Measurements from ENCODE around the gene EMC8. TPM values are rescaled to one million over a fixed set of nuclear protein-coding genes. Genes with fewer than 3 reads are reported as not detected.

EMC8 gene
- total RNA-seq, 1 donor: 28.3 TPM

DNA sequence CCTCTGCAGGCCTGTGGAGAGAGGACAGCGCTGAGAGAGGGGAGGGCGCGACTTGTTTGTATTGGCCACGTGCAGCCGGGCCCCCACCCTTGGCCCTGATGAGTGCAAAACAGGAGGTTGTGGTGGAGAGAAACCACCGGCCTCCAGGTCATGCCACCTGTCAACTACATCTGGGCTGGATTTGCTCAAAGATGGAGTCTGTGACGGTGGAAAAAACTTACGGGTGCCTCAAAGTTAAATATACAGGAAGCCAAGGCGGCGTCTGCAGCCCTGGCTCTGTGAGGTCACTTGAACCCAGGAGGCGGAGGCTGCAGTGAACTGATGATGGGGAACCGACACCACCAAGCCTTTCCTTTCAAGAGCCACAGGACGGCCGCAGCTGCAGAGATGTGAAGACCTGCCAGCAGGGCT is 64.1 kb downstream of the EMC8 start:
- DNase-seq (ENCODE audit: low read depth in 2 of 3, low spot score in 2 of 3): peak; percentile 25 to 85 (median 70)

DNA sequence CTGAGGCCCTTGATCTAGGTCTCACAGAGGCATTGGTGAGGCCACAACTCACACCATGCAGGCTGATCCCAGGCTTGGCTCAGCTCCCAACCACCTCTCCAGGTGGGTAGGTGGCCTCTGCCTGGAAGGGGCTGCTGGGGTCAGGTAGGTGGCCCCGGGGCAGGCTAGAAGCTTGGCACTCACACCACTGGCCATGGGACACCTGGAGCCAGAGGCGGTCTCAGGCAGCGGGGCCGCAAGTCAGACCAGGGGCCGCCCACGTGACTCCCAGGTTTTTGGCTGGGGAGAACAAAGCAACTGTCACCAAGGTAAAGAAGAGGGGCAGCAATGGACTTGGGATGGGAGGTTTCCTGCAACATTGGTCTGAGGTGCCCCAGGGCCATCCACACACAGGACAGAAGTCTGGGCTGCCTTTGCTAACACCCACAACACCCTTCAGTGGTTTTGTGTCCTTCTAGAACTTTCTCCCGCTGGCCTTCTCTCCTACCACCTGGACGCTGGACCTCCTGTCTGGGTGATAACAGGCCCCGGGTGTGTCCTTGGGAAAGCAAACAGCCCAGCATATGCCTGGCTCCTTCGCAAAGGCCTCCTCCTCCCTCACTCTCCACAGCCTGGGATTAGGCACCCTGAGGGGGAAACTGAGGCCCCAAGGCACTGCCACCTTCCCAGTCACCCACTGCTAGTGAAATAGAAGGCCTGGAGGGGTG is 64.9 kb downstream of the EMC8 start:
- no peak for DNase-seq (ENCODE audit: low read depth in 2 of 3, low spot score in 2 of 3)

DNA sequence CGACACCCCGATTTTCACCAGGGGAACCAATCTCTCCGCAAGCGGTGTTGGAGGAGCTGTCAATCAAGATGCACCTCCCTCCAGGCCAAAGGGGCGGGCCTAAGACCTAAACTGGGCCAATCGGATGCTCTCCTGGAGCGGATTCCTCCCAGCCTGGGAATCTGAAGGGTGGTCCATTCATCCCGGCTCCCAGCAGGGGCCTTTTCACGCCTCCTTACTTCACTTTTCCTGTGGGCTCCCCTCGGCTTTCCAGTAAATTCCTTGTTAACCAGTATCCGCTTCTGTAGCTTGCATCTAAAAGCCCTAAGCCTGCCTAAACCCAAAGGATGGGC is 65.5 kb downstream of the EMC8 start:
- no peak for DNase-seq (ENCODE audit: low read depth in 2 of 3, low spot score in 2 of 3)

DNA sequence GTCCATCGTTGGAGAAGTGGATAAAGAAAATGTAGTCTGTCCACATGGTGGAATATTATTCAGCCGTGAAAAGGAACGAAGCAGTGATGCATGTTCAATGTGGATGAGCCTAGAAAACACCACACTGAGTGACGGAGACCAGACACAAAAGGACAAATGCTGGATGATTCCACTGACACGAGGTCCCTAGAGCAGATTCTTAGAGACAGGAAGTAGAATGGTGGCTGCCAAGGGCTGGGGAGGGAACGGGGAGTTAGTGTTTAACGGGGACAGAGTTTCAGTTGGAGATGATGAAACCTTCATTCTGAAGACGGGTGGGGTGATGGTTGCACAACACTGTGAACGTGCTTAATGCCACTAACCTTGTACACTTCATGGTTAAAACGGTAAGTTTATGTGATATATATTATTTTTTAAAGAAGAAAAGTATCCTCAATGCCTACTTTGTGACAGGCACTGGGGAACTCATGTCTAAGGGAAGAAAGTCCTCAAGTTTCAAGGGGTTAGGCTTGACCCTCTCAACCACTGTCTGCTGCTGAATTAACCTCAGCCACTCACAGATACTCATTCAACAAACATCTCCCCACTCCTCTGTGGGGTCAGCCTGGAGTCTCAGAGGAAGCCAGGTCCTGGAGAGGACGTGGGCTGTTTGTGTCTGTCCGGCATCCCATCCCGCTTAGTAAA is 66.0 kb downstream of the EMC8 start:
- peak in 1 of 3 donors; percentile 15 for DNase-seq (ENCODE audit: low read depth in 2 of 3, low spot score in 2 of 3)

DNA sequence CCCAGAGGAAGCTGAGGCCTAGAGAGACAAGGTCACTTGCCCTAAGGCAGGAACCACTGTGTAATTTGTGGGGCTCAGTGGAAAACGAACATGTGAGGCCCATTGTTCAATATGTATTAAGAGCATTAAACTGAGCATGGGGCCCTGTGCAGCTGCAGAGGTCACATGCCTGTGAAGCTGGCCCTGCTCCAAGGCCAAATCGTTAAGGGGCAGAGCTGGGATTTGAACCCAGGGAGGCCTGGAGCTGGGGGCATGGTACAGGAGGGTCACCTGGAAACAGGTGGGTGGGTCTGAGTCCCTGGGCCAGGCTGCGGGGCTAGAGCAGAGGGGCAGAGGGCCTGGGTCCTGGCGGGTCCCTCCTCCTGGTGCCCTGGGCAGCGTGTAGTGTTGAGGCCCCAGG is 68.2 kb downstream of the EMC8 start:
- no peak for DNase-seq (ENCODE audit: low read depth in 2 of 3, low spot score in 2 of 3)

DNA sequence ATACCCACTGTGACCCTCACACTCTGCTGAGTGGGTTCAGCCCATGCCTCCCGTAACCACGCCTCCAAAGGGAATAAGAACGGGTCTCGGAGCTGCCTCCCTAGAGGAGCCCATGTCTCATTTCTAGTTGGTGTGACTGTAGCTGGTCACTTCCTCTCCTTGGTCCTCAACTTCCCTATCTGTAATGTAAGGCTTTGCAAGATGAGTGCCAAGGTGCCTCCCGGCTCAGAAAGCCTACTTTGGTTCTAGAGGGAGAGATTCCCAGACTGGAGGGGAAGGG is 69.2 kb downstream of the EMC8 start:
- DNase-seq (ENCODE audit: low read depth in 2 of 3, low spot score in 2 of 3): no peak

DNA sequence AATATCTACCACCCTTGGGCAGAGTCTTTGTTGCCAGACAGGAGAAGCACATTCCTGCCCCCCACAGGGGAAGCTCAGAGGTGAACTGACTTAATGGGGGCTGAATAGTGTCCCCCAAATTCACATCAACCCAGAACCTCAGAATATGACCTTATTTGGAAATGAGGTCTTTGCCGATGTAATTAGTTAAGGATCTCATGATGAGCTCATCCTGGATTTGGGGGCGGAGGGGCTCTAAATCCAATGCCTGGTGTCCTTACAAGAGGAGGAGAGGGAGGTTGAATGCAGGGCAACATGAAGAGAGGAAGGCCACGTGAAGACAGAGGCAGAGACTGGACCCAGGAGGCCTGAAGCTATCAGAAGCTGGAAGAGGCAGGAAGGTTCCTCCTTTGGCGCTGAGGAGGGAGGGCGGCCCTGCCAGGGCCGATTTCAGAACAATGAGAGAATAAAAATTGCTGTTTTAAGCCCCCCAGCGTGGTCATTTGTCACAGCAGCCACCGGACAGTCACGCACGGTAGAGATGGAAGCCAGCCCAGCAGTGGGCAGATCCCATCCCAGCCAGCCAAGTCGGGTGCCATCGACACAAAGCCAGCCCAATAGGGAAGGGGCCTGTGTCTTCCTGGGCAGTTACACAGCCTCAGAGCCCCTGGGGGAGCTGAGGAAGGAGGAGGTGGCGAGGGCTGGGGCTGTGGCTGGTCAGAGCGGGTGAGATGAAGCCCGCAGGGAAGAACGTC is 69.7 kb downstream of the EMC8 start:
- no peak for DNase-seq (ENCODE audit: low read depth in 2 of 3, low spot score in 2 of 3)

DNA sequence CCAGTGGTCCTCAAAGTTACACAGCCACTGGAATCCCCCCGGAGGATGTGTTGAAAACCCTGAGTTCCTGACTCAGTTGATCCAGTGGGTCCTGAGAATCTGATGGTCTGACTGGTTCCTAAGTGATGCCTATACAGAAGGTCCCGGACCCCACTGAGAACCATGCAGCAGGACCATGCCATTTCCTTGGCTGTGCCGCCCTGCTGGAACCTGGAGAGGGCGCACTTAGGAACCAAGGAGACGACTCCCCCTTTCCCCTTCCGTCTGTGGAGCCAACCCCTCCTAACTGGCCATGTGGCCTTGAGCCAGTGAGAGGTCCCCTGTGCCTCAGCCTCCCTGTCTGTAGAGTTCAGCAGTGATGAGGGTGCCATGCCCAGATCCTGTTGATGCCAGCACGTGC is 70.5 kb downstream of the EMC8 start:
- DNase-seq (ENCODE audit: low read depth in 2 of 3, low spot score in 2 of 3): no peak

Small RNAs within 50 kb of the gene (small RNA-seq; reads per million reads assigned to genes)
- not detected for gene RNU1-103P

Other genes starting within 250 kb of the EMC8 start
- 112 TPM for gene GSE1, start 186.2 kb downstream of the EMC8 start, total RNA-seq
- gene GINS2, start 110.6 kb downstream of the EMC8 start, total RNA-seq: 5.4 TPM
- 3.5 TPM for gene C16orf74, start 48.4 kb downstream of the EMC8 start, total RNA-seq
- gene COX4I1, start 151 bp upstream of the EMC8 start, total RNA-seq: 368 TPM
- 19.7 TPM for gene IRF8, start 99.6 kb upstream of the EMC8 start, total RNA-seq